HL-60 (cell line): ENCODE measurements around the gene DTNBP1.

ENCODE experiments used
- CTCF ChIP-seq: IDR thresholded peaks from one replicate; pipeline ENCODE4 v1.5.1; 2011; ENCODE audit warnings: low read length, control low read depth, inconsistent platforms; ENCODE audit not compliant: insufficient read depth
- REST ChIP-seq: IDR thresholded peaks from 2 replicates; pipeline ENCODE4 v1.6.1; 2012; ENCODE audit warnings: low read depth; ENCODE audit not compliant: insufficient replicate concordance

GRCh38 chr6:15489261-15489962 is 173.4 kb downstream of the DTNBP1 start:
- TF ChIP-seq REST (no peak), CTCF (no peak)
